WI38 (cell line): ENCODE results near the gene REEP2.

Experiments
- H3K4me3 ChIP-seq: 2 replicates; pipeline ENCODE4 v1.5.1; 2011; ENCODE audit warnings: low read depth, mild to moderate bottlenecking, control low read depth, low read length
- CTCF ChIP-seq: IDR thresholded peaks from 2 replicates; pipeline ENCODE4 v1.5.1; 2012; ENCODE audit warnings: low read depth, mild to moderate bottlenecking, control low read depth, low read length

REEP2 gene

GRCh38 chr5:138476918-138477317 is 38.1 kb downstream of the REEP2 start:
- no peak overlapping the region for H3K4me3 ChIP-seq
- no peak for TF ChIP-seq CTCF

- TF ChIP-seq CTCF = no peak
- no peak overlapping the region for H3K4me3 ChIP-seq
Observed at GRCh38 chr5:138482638-138483037, 43.8 kb downstream of the REEP2 start.

- TF ChIP-seq CTCF = no peak
- H3K4me3 ChIP-seq = no peak overlapping the region
Observed at GRCh38 chr5:138488481-138488945, 49.7 kb downstream of the REEP2 start.

DNA sequence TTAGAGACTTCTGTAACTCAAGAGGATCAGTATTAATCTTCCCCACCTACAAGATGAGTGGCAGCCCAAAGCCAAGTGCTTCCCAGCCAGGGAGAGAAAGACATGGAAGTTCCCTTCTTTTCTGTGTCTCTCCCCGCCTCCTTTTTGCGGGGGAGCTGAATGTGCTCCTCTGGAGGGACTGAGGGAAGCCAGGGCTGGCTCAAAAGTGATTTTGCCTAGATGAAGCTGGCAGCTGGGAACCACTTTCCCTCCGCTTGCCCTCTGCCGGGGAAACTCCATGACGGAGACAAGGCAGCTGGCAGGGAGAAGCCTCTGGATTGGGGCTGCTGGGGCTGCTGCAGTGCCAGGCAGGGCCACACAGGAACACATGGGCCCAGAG is 50.8 kb downstream of the REEP2 start:
- no peak for TF ChIP-seq CTCF
- H3K4me3 ChIP-seq = no peak overlapping the region

GRCh38 chr5:138490648-138491283 is 51.9 kb downstream of the REEP2 start:
- no peak overlapping the region for H3K4me3 ChIP-seq
- no peak for TF ChIP-seq CTCF

DNA sequence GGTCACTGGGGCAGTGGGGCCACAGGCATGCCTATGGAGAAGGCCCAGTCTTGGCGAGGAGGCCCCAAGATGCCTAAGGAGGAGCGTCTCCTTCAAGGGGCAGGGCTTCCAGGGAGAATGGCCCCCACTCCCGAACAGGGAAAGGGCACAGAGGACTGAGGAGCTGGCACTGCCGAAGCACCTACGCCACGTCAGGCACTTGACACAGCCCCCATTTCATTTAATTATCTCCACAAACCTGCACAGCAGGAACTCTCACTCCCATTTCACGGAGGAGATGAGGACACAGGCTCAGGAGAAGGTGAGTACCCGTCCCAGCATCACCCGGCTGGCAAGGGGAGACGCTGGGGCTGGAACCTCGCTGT is 52.4 kb downstream of the REEP2 start:
- peak overlapping the region; percentile 56 for H3K4me3 ChIP-seq

More for the DNA sequence above, 52.4 kb downstream of the REEP2 start:
- no peak for TF ChIP-seq CTCF
